ENCODE data around the gene HES4.

DNA sequence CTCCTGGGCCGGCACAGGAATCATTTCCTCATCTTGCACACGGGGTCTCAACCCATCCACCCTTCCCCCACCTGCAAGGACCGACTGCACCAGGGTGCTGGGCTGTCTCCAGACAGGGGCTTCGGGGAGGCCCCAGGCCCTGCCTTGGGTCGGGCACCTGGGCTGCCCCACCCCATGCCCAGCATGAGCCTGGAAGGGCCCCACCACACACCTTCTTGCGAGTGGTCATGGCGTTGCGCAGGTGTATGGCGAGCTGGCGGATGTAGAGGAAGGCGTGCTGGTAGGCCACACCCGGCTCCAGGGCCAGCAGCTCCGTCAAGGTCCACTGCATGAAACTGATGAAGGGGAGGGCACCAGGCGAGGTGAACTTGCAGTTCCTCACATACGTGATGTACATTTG lies 47.7 kb downstream of the HES4 start:
- TF ChIP-seq EZH2 (IDR thresholded peaks at IDR 0.05; ENCODE audit: low read length, unreplicated experiment): no peak
- TF ChIP-seq, protein P1, sequence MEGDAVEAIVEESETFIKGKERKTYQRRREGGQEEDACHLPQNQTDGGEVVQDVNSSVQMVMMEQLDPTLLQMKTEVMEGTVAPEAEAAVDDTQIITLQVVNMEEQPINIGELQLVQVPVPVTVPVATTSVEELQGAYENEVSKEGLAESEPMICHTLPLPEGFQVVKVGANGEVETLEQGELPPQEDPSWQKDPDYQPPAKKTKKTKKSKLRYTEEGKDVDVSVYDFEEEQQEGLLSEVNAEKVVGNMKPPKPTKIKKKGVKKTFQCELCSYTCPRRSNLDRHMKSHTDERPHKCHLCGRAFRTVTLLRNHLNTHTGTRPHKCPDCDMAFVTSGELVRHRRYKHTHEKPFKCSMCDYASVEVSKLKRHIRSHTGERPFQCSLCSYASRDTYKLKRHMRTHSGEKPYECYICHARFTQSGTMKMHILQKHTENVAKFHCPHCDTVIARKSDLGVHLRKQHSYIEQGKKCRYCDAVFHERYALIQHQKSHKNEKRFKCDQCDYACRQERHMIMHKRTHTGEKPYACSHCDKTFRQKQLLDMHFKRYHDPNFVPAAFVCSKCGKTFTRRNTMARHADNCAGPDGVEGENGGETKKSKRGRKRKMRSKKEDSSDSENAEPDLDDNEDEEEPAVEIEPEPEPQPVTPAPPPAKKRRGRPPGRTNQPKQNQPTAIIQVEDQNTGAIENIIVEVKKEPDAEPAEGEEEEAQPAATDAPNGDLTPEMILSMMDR (conservative IDR thresholded peaks at IDR 0.05; ENCODE audit: low read depth, low read length): no peak
